Measurements from ENCODE around the gene FNIP2. TPM values are rescaled to one million over a fixed set of nuclear protein-coding genes. Genes with fewer than 3 reads are reported as not detected.
A peak's percentile ranks its signal among the peaks of the same experiment; 100 is the strongest.

FNIP2 gene
- 10.5 and 11.9 TPM in 2 replicates for total RNA-seq

- Mint-ChIP-seq H3K36me3 (ENCODE audit: low read depth) (peaks cover 11% of the 10 kb centered on the region), H3K4me3 (ENCODE audit: low read depth) (peak within 1 kb of the TSS; percentile 100), H3K27me3 (ENCODE audit: low read depth) (peaks cover 8% of the 10 kb centered on the region), H3K9me3 (no peaks in the 10 kb centered on the region), H3K27ac (peak within 1 kb of the TSS; percentile 96), H3K4me1 (ENCODE audit: low read depth) (peaks cover 43% of the 10 kb centered on the region)
- DNase-seq (ENCODE audit: low spot score) = peak; percentile 65
- intact Hi-C loops (cut with micrococcal nuclease) = loop anchor here (1.0 to 2.0 kb wide), 4 partner anchors 38 to 96 kb away; partner anchors contain the start of genes ETFDH and PPID
These were observed at the start of gene FNIP2 for GRCh38 chr4:158768555-158769174. Gene FNIP2 (plus strand): TSS chr4:158769026. CDS start chr4:158769213, 187 bp downstream.

GRCh38 chr4:158721680-158722079 is 47.1 kb upstream of the FNIP2 start:
- no peak for DNase-seq (ENCODE audit: low spot score)
- Mint-ChIP-seq H3K4me1 (ENCODE audit: low read depth) (peaks cover 48% of the 10 kb centered on the region), H3K27me3 (ENCODE audit: low read depth) (no peaks in the 10 kb centered on the region), H3K9me3 (no peaks in the 10 kb centered on the region), H3K4me3 (ENCODE audit: low read depth) (peak overlapping the region; percentile 95), H3K27ac (peak overlapping the region; percentile 98), H3K36me3 (ENCODE audit: low read depth) (peaks cover 57% of the 10 kb centered on the region)
- intact Hi-C loops (cut with micrococcal nuclease) = loop anchor here (2.0 to 10.0 kb wide), 2 partner anchors 47 to 323 kb away; partner anchors contain the start of gene FNIP2

GRCh38 chr4:158722291-158722916 is 46.4 kb upstream of the FNIP2 start:
- peak overlapping the region; percentile 98 for H3K27ac Mint-ChIP-seq
- H3K36me3 Mint-ChIP-seq (ENCODE audit: low read depth) = peaks cover 52% of the 10 kb centered on the region
- no peak for DNase-seq (ENCODE audit: low spot score)
- intact Hi-C loops (cut with micrococcal nuclease) = loop anchor here (2.0 to 10.0 kb wide), 2 partner anchors 46 to 322 kb away; partner anchors contain the start of gene FNIP2
- H3K4me1 Mint-ChIP-seq (ENCODE audit: low read depth) = peaks cover 52% of the 10 kb centered on the region
- no peaks in the 10 kb centered on the region for H3K9me3 Mint-ChIP-seq
- peak overlapping the region; percentile 95 for H3K4me3 Mint-ChIP-seq (ENCODE audit: low read depth)
- H3K27me3 Mint-ChIP-seq (ENCODE audit: low read depth) = peaks cover 2% of the 10 kb centered on the region

- peak within 1 kb of the TSS; percentile 98 for H3K27ac Mint-ChIP-seq
- H3K4me3 Mint-ChIP-seq (ENCODE audit: low read depth) = peak within 1 kb of the TSS; percentile 95
- intact Hi-C loops (cut with micrococcal nuclease) = loop anchor here (1.0 to 10.0 kb wide), 3 partner anchors 46 to 322 kb away; partner anchors contain the start of genes ETFDH and FNIP2
- H3K9me3 Mint-ChIP-seq = no peaks in the 10 kb centered on the region
- peaks cover 44% of the 10 kb centered on the region for H3K36me3 Mint-ChIP-seq (ENCODE audit: low read depth)
- peak; percentile 77 for DNase-seq (ENCODE audit: low spot score)
- H3K4me1 Mint-ChIP-seq (ENCODE audit: low read depth) = peaks cover 50% of the 10 kb centered on the region
- H3K27me3 Mint-ChIP-seq (ENCODE audit: low read depth) = peaks cover 2% of the 10 kb centered on the region
These were observed 45.7 kb upstream of the FNIP2 start, which contains the start of gene PPID for GRCh38 chr4:158722917-158723793. Gene PPID (minus strand): TSS chr4:158723396. CDS start chr4:158723288, 108 bp downstream.

GRCh38 chr4:158724637-158725036 is 44.2 kb upstream of the FNIP2 start:
- intact Hi-C loops (cut with micrococcal nuclease) = loop anchor here (2.0 to 10.0 kb wide), 2 partner anchors 320 to 378 kb away; partner anchors contain the start of gene RAPGEF2
- Mint-ChIP-seq H3K27me3 (ENCODE audit: low read depth) (peaks cover 13% of the 10 kb centered on the region), H3K4me1 (ENCODE audit: low read depth) (peaks cover 57% of the 10 kb centered on the region), H3K9me3 (no peaks in the 10 kb centered on the region), H3K4me3 (ENCODE audit: low read depth) (peak overlapping the region; percentile 95), H3K36me3 (ENCODE audit: low read depth) (peaks cover 30% of the 10 kb centered on the region), H3K27ac (peak overlapping the region; percentile 98)
- no peak for DNase-seq (ENCODE audit: low spot score)

- Mint-ChIP-seq H3K4me3 (ENCODE audit: low read depth) (no peak overlapping the region), H3K36me3 (ENCODE audit: low read depth) (peaks cover 12% of the 10 kb centered on the region), H3K4me1 (ENCODE audit: low read depth) (peaks cover 48% of the 10 kb centered on the region), H3K27me3 (ENCODE audit: low read depth) (peaks cover 18% of the 10 kb centered on the region), H3K27ac (peak overlapping the region; percentile 6), H3K9me3 (no peaks in the 10 kb centered on the region)
- no peak for DNase-seq (ENCODE audit: low spot score)
- intact Hi-C loops (cut with micrococcal nuclease) = loop anchor here (10.0 kb wide), 1 partner anchor 318 kb away; no protein-coding TSS in a partner anchor
These were observed 42.2 kb upstream of the FNIP2 start for GRCh38 chr4:158726633-158727032.

GRCh38 chr4:158728236-158728635 is 40.6 kb upstream of the FNIP2 start:
- no peak overlapping the region for H3K4me3 Mint-ChIP-seq (ENCODE audit: low read depth)
- intact Hi-C loops (cut with micrococcal nuclease) = loop anchor here (10.0 kb wide), 1 partner anchor 317 kb away; no protein-coding TSS in a partner anchor
- H3K27ac Mint-ChIP-seq = no peak overlapping the region
- no peaks in the 10 kb centered on the region for H3K36me3 Mint-ChIP-seq (ENCODE audit: low read depth)
- DNase-seq (ENCODE audit: low spot score) = no peak
- H3K27me3 Mint-ChIP-seq (ENCODE audit: low read depth) = peaks cover 29% of the 10 kb centered on the region
- no peaks in the 10 kb centered on the region for H3K9me3 Mint-ChIP-seq
- peaks cover 39% of the 10 kb centered on the region for H3K4me1 Mint-ChIP-seq (ENCODE audit: low read depth)

GRCh38 chr4:158729716-158730559 is 38.9 kb upstream of the FNIP2 start:
- Mint-ChIP-seq H3K4me1 (ENCODE audit: low read depth) (peaks cover 30% of the 10 kb centered on the region), H3K36me3 (ENCODE audit: low read depth) (no peaks in the 10 kb centered on the region), H3K9me3 (no peaks in the 10 kb centered on the region), H3K27ac (no peak overlapping the region), H3K4me3 (ENCODE audit: low read depth) (no peak overlapping the region), H3K27me3 (ENCODE audit: low read depth) (peaks cover 30% of the 10 kb centered on the region)
- intact Hi-C loops (cut with micrococcal nuclease) = loop anchor here (1.0 to 10.0 kb wide), 6 partner anchors 39 to 473 kb away; partner anchors contain the start of gene FNIP2
- DNase-seq (ENCODE audit: low spot score) = peak; percentile 28

GRCh38 chr4:158738866-158739265 is 30.0 kb upstream of the FNIP2 start:
- Mint-ChIP-seq H3K27me3 (ENCODE audit: low read depth) (peaks cover 9% of the 10 kb centered on the region), H3K9me3 (no peaks in the 10 kb centered on the region), H3K4me3 (ENCODE audit: low read depth) (no peak overlapping the region), H3K36me3 (ENCODE audit: low read depth) (no peaks in the 10 kb centered on the region), H3K27ac (no peak overlapping the region), H3K4me1 (ENCODE audit: low read depth) (no peaks in the 10 kb centered on the region)
- no peak for DNase-seq (ENCODE audit: low spot score)
- intact Hi-C loops (cut with micrococcal nuclease) = no loop called here

- Mint-ChIP-seq H3K27me3 (ENCODE audit: low read depth) (peaks cover 9% of the 10 kb centered on the region), H3K27ac (no peak overlapping the region), H3K9me3 (no peaks in the 10 kb centered on the region), H3K36me3 (ENCODE audit: low read depth) (no peaks in the 10 kb centered on the region), H3K4me3 (ENCODE audit: low read depth) (no peak overlapping the region), H3K4me1 (ENCODE audit: low read depth) (no peaks in the 10 kb centered on the region)
- no peak for DNase-seq (ENCODE audit: low spot score)
- intact Hi-C loops (cut with micrococcal nuclease) = no loop called here
These were observed 29.2 kb upstream of the FNIP2 start for GRCh38 chr4:158739600-158739999.

GRCh38 chr4:158741326-158742021 is 27.4 kb upstream of the FNIP2 start:
- intact Hi-C loops (cut with micrococcal nuclease) = no loop called here
- H3K4me1 Mint-ChIP-seq (ENCODE audit: low read depth) = no peaks in the 10 kb centered on the region
- DNase-seq (ENCODE audit: low spot score) = no peak
- H3K36me3 Mint-ChIP-seq (ENCODE audit: low read depth) = no peaks in the 10 kb centered on the region
- H3K27me3 Mint-ChIP-seq (ENCODE audit: low read depth) = peaks cover 6% of the 10 kb centered on the region
- H3K4me3 Mint-ChIP-seq (ENCODE audit: low read depth) = no peak overlapping the region
- H3K9me3 Mint-ChIP-seq = no peaks in the 10 kb centered on the region
- H3K27ac Mint-ChIP-seq = no peak overlapping the region

Measured in activated T-helper 2 cell treated with anti-CD3 and anti-CD28 coated beads, Interferon-gamma antibody, Interleukin-2, Interleukin-4, amounts not matched to agents 10 μg/mL and 5 μg/mL and 100 μg/mL, durations not matched to agents 14 hours and 24 hours and 36 hours (primary cell).